HT-29 (cell line): ENCODE results near the gene INTS1. TPM values are rescaled to one million over a fixed set of nuclear protein-coding genes. Genes with fewer than 3 reads are reported as not detected.

Experiments used
- DNase-seq: peaks from one replicate; pipeline ENCODE4 v3.0.0-alpha.2; 2015; ENCODE audit warnings: low spot score
- total RNA-seq: library from RNA; depleted of rRNA; stranded (reverse); fragments of >200 nt; shearing (Covaris generic); gene quantifications from 2 replicates; pipeline ENCODE4 v1.2.3, GENCODE V29; 2014

The INTS1 gene
- total RNA-seq, 1 experiment from 2014 or later, result 141 TPM

- DNase-seq, result peak; percentile 77
Measured at GRCh38 chr7:1460821-1461645, 43.2 kb downstream of the INTS1 start.

GRCh38 chr7:1459920-1460820 is 44.0 kb downstream of the INTS1 start:
- DNase-seq, result peak; percentile 19

GRCh38 chr7:1459512-1459892 is 44.7 kb downstream of the INTS1 start:
- DNase-seq, result peak; percentile 99

GRCh38 chr7:1458683-1459511 is 45.3 kb downstream of the INTS1 start, which contains the start of gene MICALL2:
MICALL2 (minus strand) TSS chr7:1459470; CDS start chr7:1459326, 144 bp downstream.
- DNase-seq, result peak; percentile 90

- DNase-seq, result peak; percentile 33
Measured at GRCh38 chr7:1457949-1458682, 46.1 kb downstream of the INTS1 start.

GRCh38 chr7:1457059-1457948 is 46.9 kb downstream of the INTS1 start:
- DNase-seq, result peak; percentile 46

GRCh38 chr7:1455955-1456354 is 48.2 kb downstream of the INTS1 start:
- no peak for DNase-seq

- DNase-seq, result peak; percentile 99
Measured at GRCh38 chr7:1455241-1455939, 48.8 kb downstream of the INTS1 start.

GRCh38 chr7:1454542-1454941 is 49.6 kb downstream of the INTS1 start:
- peak; percentile 49 for DNase-seq

GRCh38 chr7:1452205-1452604 is 52.0 kb downstream of the INTS1 start:
- DNase-seq, result no peak

GRCh38 chr7:1450987-1451386 is 53.2 kb downstream of the INTS1 start:
- no peak for DNase-seq

GRCh38 chr7:1450431-1450830 is 53.8 kb downstream of the INTS1 start:
- DNase-seq, result no peak

GRCh38 chr7:1449951-1450350 is 54.2 kb downstream of the INTS1 start:
- no peak for DNase-seq

- no peak for DNase-seq
Measured at GRCh38 chr7:1449501-1449900, 54.7 kb downstream of the INTS1 start.

- DNase-seq, result no peak
Measured at GRCh38 chr7:1448958-1449357, 55.2 kb downstream of the INTS1 start.

GRCh38 chr7:1447551-1448244 is 56.5 kb downstream of the INTS1 start:
- no peak for DNase-seq

GRCh38 chr7:1447112-1447511 is 57.1 kb downstream of the INTS1 start:
- no peak for DNase-seq

- no peak for DNase-seq
Measured at GRCh38 chr7:1446620-1447032, 57.6 kb downstream of the INTS1 start.
